Upper lobe of left lung (tissue), 4 donors: ENCODE results near the gene GNAO1.

ENCODE experiments used
- EP300 ChIP-seq, 4 donors: sonication (generic); formaldehyde crosslinking; IDR thresholded peaks; one replicate each; pipeline ENCODE4 v1.5.1; 2017; ENCODE audit warnings: antibody characterized with exemption in 4 of 4, control low read depth in 2 of 4
- POLR2AphosphoS5 ChIP-seq, 2 donors: sonication (generic); formaldehyde crosslinking; IDR thresholded peaks; one replicate each; pipeline ENCODE4 v1.5.1; 2017; ENCODE audit warnings: antibody characterized with exemption in 2 of 2
- TF ChIP-seq, protein P1 (sequence below), 6 experiments: fragments of 450-650 bp in 4 of 6; fragments of 200-600 bp in 2 of 6; sonication (generic) in 2 of 6; IDR thresholded peaks; one replicate each; pipeline ENCODE4 v1.5.1; 2016 to 2019; ENCODE audit warnings: antibody characterized with exemption in 6 of 6

DNA sequence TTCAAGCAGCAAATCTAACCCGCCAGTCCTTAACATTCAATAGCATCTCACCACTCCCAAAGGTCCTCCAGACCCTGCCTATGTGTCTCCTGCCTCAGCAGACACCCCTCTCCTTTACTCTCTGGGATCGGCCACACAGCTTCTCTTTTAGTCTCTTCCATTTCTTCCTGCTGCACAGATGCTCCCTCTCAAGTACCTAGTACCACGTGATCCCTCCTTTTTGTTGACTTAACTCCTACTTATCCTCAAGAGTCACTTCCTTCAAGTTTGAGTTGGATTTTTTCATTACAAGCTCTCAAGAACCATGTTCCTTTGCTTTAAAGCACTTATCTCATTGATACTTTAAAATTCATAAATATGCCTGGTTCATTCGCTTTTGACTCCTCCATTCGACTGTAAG, 209.2 kb downstream of the GNAO1 start:
- TF ChIP-seq, protein P1, sequence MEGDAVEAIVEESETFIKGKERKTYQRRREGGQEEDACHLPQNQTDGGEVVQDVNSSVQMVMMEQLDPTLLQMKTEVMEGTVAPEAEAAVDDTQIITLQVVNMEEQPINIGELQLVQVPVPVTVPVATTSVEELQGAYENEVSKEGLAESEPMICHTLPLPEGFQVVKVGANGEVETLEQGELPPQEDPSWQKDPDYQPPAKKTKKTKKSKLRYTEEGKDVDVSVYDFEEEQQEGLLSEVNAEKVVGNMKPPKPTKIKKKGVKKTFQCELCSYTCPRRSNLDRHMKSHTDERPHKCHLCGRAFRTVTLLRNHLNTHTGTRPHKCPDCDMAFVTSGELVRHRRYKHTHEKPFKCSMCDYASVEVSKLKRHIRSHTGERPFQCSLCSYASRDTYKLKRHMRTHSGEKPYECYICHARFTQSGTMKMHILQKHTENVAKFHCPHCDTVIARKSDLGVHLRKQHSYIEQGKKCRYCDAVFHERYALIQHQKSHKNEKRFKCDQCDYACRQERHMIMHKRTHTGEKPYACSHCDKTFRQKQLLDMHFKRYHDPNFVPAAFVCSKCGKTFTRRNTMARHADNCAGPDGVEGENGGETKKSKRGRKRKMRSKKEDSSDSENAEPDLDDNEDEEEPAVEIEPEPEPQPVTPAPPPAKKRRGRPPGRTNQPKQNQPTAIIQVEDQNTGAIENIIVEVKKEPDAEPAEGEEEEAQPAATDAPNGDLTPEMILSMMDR (IDR thresholded peaks at IDR 0.05): no peak
- TF ChIP-seq POLR2AphosphoS5 (IDR thresholded peaks at IDR 0.05) (no peak), EP300 (IDR thresholded peaks at IDR 0.05) (peak in 1 of 4 donors; percentile 14)
